Fibroblast of skin of back (primary cell): ENCODE measurements around the gene PRKN.

Experiments used
- DNase-seq: peaks from one replicate; pipeline ENCODE4 v3.0.0-alpha.2; 2013

PRKN gene

DNA sequence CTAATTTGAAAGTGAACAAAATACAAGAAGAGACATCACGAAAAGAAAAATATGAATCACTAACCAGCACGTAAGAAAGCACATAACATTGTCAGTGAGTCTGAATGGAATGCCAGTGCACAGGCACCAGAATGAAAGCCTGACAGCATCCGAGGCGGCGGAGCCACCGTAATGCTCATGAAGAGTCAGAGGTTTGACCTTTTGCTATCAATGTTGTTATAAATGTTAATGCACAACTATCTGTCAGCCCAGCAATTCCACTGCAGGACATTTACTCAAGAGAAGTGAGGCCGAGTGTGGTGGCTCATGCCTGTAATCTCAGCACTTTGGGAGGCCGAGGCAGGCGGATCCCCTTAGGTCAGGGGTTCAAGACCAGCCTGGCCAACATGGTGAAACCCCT, 562.1 kb downstream of the PRKN start:
- no peak for DNase-seq

- DNase-seq, result no peak
Observed at GRCh38 chr6:162157167-162157870, 570.2 kb downstream of the PRKN start.

DNA sequence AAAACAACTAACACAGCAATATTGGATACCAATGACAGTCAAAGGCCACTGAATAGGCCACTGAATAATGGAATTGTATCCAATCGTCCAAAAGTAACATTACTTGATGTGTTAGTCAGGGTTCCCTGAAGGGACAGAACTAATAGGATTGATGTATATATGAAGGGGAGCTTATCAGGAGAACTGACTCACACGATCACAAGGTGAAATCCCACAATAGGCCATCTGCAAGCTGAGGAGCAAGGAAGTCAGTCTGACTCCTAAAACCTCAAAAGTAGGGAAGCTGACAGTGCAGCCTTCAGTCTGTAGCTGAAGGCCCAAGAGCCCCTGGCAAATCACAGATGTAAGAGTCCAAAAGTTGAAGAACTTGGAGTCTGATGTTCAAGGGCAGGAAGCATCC, 571.4 kb downstream of the PRKN start:
- no peak for DNase-seq

DNA sequence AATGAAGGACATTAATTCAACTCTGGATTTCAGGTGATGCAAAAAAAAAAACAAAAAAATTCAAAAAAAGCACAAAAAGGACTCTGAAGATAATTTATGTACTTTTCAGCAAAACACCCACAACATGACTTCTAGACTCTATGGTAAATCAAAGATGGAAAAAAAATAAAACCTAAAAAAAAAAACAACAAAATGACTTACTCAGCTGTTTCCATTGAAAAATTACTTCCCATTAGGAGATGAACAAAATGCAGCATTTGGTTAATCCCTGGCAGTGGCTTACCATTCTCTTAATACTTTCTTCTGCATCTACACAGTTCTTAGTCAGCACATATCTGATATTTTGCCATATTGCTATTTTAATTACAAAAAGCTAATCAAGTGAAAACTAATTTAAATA, 572.6 kb downstream of the PRKN start:
- DNase-seq, result no peak

DNA sequence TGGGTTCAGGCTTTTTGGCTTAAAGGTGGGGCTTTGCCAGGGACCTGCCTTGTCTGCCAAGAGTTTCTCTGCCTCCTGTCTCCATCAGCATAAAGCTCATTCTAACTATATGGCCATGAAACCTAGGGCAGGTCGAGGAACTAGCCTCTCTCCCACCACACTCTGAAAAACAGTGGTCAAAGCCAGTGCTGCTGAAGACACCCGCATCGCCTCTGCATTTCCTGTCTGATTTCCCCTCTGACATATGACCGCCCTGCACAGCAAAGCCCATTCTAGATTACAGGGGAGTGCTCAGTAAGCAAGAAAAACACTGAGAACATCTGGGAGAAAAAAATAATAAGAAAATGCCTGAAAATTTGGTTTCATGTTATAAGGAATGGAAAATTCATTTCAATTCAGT, 573.6 kb downstream of the PRKN start:
- no peak for DNase-seq

DNA sequence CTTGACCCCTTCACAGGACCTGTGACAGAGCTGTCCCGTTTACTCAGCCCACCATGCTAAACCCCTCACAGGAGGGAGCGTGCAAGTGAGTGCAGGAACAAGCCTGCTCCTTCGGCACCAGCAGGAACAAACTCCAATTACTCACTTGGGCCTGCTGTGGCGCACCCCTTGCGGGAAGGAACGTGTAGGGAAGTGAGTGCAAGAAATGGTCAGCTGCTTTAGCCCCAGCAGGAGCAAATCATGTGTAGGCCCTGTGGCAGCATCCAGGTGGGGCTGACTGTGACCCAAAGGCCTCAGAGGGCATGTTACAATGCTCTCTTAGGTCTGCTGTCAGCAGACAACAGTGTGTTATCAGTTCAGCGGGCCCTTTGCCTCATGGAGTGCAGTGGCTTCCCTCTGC, 574.4 kb downstream of the PRKN start:
- no peak for DNase-seq

GRCh38 chr6:162151021-162151665, 576.4 kb downstream of the PRKN start:
- DNase-seq, result peak; percentile 70

GRCh38 chr6:162150295-162150694, 577.3 kb downstream of the PRKN start:
- DNase-seq, result no peak

DNA sequence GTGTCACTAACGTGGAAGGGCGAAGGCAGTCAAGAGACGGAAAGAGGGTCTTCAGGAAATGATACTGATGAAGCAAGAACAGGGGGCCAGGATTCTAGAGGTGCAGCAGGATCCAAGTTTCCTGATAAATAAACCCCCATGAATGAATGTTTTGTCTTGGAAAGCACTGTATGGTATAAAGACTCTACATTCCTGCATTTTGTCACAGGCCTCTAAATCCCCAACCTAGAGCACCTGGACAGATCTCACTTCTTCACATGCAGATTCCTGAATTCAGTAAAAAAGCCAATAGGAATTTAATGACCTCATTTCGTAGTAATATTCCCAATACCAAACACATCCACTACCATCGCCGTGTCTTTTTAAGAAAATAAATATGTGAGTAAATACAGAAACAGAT, 577.8 kb downstream of the PRKN start:
- no peak for DNase-seq

DNA sequence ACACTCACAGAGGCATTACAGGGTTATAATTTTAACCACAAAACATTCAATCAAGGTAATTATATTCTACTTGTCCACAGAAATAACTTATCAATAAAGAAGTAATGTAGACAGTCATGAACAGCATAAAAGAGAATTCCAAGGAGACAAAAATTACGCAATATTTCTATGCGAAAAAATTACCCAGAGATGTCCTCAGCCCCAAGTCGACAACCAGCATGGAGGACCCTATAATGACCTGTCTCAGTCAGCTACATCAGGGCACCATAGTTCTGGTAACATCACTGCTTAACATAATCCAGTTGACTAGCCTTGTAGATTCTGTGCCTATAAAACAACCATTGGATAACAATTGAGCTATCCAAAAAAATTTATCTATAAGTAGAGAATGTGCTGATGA, 579.8 kb downstream of the PRKN start:
- DNase-seq, result no peak

- DNase-seq, result no peak
Observed at GRCh38 chr6:162147281-162147680, 580.3 kb downstream of the PRKN start.

DNA sequence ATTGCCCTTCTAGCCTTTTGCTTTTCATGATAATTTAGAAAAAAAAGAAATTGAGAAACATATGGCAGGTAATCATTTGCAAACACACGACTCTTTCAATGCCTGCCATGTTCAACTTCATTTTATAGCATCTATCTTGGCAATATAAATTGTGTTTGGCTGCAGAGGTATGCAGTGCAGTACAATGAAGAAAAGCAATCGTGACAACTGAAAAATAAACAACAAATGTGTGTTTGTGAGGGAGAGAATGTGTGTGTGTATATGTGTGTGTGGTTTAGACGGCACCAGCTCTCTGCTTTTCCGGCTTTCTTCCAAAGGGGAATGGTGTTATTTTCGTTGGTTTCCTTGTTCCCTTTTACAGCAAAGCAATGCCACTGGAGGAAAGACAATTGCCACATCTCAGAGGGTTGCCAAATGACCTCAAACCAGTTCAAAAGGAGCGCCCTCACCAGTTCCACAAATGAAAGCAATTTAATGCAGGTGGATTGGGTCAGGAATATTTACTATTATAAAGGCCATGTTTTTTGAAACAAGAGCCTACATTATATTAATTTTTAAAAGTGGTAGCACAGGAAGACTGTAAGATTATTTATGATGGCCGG, 587.2 kb downstream of the PRKN start:
- DNase-seq, result no peak

DNA sequence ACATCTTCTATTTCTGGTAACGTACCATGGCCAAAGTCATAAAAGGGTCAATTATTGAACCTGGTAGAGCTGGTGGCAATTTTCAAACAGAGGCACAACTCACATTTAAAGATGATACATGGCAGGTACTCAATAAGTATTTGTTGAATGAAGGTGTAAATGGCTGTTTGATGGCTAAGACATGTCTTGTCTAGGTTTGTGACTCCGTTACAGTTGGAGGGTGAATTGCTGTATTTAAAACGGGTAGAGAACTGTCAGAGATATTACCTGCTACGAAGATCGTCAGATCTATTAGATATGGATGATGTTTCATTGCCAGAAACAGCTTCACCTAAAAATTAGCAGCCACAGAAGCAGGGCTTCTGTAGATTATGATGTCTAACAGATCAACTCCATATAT, 601.9 kb downstream of the PRKN start:
- no peak for DNase-seq

DNA sequence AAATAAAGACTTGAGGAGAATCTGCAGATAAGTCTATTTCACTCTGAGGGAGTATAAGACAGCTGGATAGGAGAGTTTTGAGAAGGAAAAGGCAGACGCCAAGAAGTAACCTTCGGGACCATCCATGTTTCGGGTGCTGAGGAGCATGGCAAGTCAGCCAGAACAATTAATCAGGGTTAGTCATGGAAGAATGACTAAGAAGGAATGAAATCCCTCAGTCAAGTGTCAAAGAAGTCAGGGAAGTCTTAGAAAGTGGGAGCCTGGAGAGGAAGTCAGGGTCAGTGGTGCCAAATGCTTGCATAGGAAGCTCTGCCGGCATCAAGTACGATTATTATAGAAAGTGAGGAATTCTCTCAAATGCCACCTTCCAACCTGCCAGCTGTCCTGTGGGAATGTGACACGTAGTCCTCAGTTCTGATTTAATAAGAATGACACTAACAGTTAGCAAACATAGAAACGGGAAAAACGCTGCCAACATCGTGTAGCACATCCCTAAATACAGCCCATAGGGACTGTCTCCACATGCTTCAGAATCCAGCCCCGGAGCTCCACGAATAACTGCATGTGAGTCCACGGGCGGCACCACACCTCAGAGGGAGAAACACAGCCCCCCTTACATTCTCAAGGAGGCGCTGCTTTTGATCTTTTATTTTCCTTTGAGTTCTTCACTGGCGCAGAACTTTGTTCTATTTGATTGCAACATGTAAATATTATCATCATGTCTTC, 602.7 kb downstream of the PRKN start:
- DNase-seq, result no peak

DNA sequence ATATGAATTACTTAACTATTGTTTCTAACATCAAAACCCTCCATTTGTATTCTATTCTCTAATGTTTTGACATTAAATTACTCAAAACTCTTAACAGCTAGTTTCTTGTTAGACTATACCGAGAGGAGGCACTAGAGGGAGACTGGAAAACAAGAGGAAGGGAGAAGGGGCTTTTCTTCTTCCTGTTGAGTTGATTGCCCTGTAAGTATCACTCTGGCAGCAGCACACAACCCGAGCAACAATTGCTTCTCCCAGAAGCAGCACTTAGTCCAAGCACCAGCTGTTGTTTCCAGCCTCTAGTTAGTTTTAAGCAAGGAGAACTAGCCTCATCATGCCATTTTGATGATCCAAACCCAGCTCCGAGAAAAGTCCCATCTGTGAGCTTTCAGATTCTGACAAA, 603.8 kb downstream of the PRKN start:
- no peak for DNase-seq

DNA sequence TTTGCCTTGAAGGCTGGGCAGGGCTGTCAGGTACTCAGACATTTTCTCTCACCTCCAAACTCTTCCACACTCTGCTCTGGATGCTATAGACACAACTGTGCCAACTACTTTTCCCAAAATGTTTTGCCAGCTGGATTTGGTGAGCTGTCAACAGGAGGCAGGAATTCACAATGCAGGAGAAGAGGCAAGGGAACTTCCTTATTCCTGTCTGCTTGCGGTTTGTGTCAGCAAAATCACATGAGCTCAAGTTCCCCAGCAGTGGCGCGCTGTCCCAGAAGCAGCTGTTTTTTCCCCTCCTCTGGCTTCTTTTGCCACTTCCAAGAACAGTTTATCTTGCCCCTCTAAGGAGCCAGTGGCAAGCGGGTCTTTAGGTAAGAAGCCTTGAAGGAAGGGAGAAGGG, 608.2 kb downstream of the PRKN start:
- DNase-seq, result peak; percentile 62

DNA sequence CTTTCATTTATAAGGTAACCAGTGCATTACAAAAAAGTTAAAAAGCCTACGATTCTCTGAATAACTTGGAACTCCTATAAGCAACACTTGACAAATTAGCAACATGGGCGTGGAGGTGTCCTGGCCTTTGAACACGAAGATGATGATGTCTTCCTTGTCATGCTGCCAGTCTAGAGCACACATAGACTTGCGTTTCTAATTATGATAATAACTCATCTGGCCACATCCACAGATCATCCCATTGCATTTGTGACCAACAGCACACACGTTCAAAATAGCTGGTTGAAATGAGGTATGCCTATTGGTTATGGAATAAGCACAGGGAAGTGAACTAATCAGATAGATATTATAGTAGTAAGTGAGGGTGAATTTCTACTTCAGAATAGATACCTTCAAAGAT, 608.9 kb downstream of the PRKN start:
- no peak for DNase-seq

DNA sequence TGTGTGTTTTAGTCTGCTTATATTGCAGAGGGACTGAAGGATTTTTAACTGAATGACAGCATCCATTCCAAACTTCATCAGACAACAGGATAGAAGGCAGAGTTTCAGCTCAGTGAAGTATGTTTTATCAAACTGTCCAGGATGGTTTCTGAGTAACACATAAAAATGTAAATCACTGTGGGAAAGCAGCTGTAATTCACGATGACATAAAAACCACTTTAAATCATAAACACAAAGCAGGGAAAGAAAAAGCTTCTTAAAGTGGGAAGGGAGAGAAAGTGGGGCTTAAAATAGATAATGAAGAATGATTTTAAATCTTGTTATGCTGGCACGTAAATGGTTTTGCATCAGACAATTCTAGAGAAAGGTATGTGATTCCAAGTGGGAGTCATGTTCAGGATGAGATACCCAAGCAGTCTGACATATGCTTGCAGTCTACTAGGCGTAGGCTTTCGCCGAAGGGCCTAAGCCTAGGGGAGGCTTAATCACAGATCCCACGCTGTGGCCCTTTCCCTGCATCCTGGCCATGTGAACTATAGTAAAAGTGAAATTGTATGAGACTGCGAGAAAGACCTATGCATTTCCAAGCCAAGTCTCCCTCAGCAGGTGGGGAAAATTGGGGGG, 610.6 kb downstream of the PRKN start:
- DNase-seq, result no peak

GRCh38 chr6:162109480-162110050, 618.0 kb downstream of the PRKN start:
- peak; percentile 28 for DNase-seq

- no peak for DNase-seq
Observed at GRCh38 chr6:162108041-162108440, 619.5 kb downstream of the PRKN start.

DNA sequence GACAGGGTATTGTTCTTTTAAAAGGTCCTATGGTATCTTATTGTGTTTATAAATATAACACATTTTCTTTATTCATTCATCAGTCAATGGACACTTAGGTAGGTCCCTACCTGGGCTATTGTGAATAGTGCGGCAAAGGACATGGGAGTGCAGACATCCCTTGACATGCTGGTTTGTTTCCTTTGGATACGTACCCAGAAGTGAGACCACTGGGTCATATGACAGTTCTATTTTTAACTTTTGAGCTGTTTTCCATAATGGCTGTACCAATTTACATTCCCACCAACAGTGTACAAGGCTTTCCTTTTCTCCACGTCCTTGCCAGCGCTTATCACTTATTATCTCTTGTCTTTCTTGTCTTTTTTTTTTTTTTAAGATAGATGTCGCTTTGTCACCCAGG, 627.5 kb downstream of the PRKN start:
- DNase-seq, result peak; percentile 40

- DNase-seq, result peak; percentile 91
Observed at GRCh38 chr6:162099685-162100084, 627.9 kb downstream of the PRKN start.
